ENCODE results near the gene USP17L17. TPM values are rescaled to one million over a fixed set of nuclear protein-coding genes. Genes with fewer than 3 reads are reported as not detected.
"Not testable (repeated sequence)": the region's sequence is repeated elsewhere in the genome, so short reads cannot be mapped to it uniquely, and the experiment has no call there.

USP17L17 gene, protein sequence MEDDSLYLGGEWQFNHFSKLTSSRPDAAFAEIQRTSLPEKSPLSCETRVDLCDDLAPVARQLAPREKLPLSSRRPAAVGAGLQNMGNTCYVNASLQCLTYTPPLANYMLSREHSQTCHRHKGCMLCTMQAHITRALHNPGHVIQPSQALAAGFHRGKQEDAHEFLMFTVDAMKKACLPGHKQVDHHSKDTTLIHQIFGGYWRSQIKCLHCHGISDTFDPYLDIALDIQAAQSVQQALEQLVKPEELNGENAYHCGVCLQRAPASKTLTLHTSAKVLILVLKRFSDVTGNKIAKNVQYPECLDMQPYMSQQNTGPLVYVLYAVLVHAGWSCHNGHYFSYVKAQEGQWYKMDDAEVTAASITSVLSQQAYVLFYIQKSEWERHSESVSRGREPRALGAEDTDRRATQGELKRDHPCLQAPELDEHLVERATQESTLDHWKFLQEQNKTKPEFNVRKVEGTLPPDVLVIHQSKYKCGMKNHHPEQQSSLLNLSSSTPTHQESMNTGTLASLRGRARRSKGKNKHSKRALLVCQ
- not detected for polyA plus RNA-seq (2013, experiment 1 of 2; ENCODE audit: insufficient read length)
- not detected for polyA plus RNA-seq (2013, experiment 2 of 2; ENCODE audit: insufficient read length)

DNA sequence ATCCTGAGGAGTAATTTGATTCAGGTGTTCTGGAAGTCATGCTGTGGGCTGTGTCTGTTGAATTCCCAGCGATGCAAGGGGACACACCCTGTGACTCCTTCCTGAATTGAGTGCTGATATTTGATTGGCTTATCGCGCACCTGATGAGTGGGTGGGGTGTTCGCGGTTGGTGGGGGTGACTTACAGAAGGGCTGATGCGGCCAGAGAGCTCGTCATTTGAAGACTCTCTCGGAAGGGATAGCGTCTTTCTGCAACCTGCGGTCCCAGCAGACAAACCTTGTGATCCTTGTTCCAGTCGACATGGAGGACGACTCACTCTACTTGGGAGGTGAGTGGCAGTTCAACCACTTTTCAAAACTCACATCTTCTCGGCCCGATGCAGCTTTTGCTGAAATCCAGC lies at the start of gene USP17L17:
Gene USP17L17 (plus strand): TSS at position 301 of the 400 bp plus-strand sequence. CDS start 0 bp downstream, at position 301.
- not testable (repeated sequence) for DNase-seq

- DNase-seq = not testable (repeated sequence)
These were observed 33.3 kb upstream of the USP17L17 start, which contains the start of gene USP17L10 for GRCh38 chr4:9210357-9210756. TSS of gene USP17L10 (plus strand) at chr4:9210657. CDS start at chr4:9210657, 0 bp downstream.

- not testable (repeated sequence) for DNase-seq
These were observed 29.0 kb upstream of the USP17L17 start for GRCh38 chr4:9214701-9215100.

DNA sequence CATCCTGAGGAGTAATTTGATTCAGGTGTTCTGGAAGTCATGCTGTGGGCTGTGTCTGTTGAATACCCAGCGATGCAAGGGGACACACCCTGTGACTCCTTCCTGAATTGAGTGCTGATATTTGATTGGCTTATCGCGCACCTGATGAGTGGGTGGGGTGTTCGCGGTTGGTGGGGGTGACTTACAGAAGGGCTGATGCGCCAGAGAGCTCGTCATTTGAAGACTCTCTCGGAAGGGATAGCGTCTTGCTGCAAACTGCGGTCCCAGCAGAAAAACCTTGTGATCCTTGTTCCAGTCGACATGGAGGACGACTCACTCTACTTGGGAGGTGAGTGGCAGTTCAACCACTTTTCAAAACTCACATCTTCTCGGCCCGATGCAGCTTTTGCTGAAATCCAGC lies 28.6 kb upstream of the USP17L17 start, which contains the start of gene USP17L11:
Gene USP17L11 (plus strand): TSS at position 301 of the 400 bp plus-strand sequence. CDS start 0 bp downstream, at position 301.
- not testable (repeated sequence) for DNase-seq

- DNase-seq = not testable (repeated sequence)
These were observed 23.8 kb upstream of the USP17L17 start, which contains the start of gene USP17L12 for GRCh38 chr4:9219852-9220251. TSS of gene USP17L12 (plus strand) at chr4:9220152. CDS start at chr4:9220152, 0 bp downstream.

DNA sequence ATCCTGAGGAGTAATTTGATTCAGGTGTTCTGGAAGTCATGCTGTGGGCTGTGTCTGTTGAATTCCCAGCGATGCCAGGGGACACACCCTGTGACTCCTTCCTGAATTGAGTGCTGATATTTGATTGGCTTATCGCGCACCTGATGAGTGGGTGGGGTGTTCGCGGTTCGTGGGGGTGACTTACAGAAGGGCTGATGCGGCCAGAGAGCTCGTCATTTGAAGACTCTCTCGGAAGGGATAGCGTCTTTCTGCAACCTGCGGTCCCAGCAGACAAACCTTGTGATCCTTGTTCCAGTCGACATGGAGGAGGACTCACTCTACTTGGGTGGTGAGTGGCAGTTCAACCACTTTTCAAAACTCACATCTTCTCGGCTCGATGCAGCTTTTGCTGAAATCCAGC lies 19.1 kb upstream of the USP17L17 start, which contains the start of gene USP17L13:
Gene USP17L13 (plus strand): TSS at position 301 of the 400 bp plus-strand sequence. CDS start 0 bp downstream, at position 301.
- DNase-seq = not testable (repeated sequence)

GRCh38 chr4:9230249-9230648 lies 13.4 kb upstream of the USP17L17 start:
- DNase-seq = not testable (repeated sequence)

GRCh38 chr4:9234085-9234484 lies 9.6 kb upstream of the USP17L17 start, which contains the start of gene USP17L15:
TSS of gene USP17L15 (plus strand) at chr4:9234385. CDS start at chr4:9234385, 0 bp downstream.
- DNase-seq = not testable (repeated sequence)

GRCh38 chr4:9238461-9238860 lies 5.2 kb upstream of the USP17L17 start:
- not testable (repeated sequence) for DNase-seq

- not testable (repeated sequence) for DNase-seq
These were observed 4.4 kb downstream of the USP17L17 start, which contains the start of gene USP17L18 for GRCh38 chr4:9247953-9248680. TSS of gene USP17L18 (plus strand) at chr4:9248630. CDS start at chr4:9248630, 0 bp downstream.

DNA sequence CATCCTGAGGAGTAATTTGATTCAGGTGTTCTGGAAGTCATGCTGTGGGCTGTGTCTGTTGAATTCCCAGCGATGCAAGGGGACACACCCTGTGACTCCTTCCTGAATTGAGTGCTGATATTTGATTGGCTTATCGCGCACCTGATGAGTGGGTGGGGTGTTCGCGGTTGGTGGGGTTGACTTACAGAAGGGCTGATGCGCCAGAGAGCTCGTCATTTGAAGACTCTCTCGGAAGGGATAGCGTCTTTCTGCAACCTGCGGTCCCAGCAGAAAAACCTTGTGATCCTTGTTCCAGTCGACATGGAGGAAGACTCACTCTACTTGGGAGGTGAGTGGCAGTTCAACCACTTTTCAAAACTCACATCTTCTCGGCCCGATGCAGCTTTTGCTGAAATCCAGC lies 9.4 kb downstream of the USP17L17 start, which contains the start of gene USP17L19:
Gene USP17L19 (plus strand): TSS at position 301 of the 400 bp plus-strand sequence. CDS start 0 bp downstream, at position 301.
- not testable (repeated sequence) for DNase-seq

GRCh38 chr4:9257824-9258223 lies 14.1 kb downstream of the USP17L17 start, which contains the start of gene USP17L20:
TSS of gene USP17L20 (plus strand) at chr4:9258124. CDS start at chr4:9258124, 0 bp downstream.
- DNase-seq = not testable (repeated sequence)

- DNase-seq = not testable (repeated sequence)
These were observed 18.9 kb downstream of the USP17L17 start, which contains the start of gene USP17L21 for GRCh38 chr4:9262572-9262971. TSS of gene USP17L21 (plus strand) at chr4:9262872. CDS start at chr4:9262872, 0 bp downstream.

DNA sequence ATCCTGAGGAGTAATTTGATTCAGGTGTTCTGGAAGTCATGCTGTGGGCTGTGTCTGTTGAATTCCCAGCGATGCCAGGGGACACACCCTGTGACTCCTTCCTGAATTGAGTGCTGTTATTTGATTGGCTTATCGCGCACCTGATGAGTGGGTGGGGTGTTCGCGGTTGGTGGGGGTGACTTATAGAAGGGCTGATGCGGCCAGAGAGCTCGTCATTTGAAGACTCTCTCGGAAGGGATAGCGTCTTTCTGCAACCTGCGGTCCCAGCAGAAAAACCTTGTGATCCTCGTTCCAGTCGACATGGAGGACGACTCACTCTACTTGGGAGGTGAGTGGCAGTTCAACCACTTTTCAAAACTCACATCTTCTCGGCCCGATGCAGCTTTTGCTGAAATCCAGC lies 23.6 kb downstream of the USP17L17 start, which contains the start of gene USP17L22:
Gene USP17L22 (plus strand): TSS at position 301 of the 400 bp plus-strand sequence. CDS start 0 bp downstream, at position 301.
- not testable (repeated sequence) for DNase-seq

DNA sequence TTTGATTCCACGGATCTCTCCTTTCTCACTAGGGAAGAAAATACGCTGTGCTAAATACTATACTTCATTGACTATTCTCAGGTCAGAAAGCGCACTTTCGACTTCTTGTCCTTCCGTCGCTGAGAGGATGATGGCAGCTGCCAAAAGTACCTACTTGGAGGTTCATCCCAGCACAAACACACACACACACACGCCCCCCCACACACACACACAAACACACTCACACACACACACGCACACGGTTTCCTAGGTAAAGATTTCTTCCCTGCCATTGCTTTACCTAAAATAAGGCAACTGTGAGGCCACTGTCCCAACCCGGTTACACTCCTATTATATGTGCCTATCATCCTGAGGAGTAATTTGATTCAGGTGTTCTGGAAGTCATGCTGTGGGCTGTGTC lies 28.0 kb downstream of the USP17L17 start:
- not testable (repeated sequence) for DNase-seq

Measured in fibroblast of skin of back (primary cell).